ENCODE measurements around the gene RPL36.
"Not testable (repeated sequence)": the region's sequence is repeated elsewhere in the genome, so short reads cannot be mapped to it uniquely, and the experiment has no call there.

Gene RPL36

DNA sequence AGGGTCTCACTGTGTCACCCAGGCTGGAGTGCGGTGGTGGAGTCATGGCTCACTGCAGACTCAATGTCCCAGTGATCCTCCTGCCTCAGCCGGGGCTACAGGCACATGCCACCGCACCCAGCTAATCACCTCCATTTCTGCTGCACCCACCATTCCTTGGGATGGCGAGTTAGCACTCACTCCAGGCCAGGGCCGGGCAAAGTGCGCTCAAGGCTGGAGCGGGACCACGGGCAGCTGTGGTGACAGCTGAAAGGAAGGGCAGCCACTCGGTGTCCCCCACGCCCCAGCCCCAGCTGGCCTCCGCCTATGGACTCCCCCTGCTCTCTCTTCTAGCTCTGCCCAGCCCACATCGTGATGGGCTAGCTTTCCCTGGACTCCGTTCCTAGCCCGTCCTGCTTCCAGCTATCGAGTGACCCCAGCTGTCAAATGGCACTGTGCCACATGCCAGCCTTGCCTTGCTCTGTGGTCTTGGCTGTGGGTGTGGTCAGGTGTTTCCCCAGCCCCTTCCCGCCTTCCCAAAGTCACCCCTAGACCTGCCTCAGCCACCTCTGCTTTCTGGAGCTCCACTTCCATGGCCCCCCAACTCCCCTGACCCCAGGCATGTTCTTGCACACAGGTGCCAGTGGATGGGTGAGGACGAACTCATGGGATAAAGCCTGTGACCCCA is 13.9 kb upstream of the RPL36 start:
- DNase-seq = no peak

DNA sequence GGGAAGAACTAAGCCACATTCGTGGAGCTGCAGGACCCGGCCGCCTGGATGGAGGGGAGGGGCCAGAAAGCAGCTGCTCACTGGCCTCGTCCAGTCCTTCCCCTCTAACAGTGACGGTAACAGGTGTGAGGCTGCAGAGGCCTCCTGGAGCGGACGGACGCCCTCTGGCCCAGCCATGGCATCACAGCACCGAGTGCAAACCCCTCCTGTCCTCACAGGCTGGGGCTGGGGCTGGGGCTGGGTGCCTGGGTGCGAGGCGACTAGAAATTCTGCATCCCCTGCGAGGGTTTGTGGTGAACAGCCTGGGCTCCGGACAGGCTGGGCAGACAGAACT is 13.4 kb upstream of the RPL36 start:
- DNase-seq = no peak

DNA sequence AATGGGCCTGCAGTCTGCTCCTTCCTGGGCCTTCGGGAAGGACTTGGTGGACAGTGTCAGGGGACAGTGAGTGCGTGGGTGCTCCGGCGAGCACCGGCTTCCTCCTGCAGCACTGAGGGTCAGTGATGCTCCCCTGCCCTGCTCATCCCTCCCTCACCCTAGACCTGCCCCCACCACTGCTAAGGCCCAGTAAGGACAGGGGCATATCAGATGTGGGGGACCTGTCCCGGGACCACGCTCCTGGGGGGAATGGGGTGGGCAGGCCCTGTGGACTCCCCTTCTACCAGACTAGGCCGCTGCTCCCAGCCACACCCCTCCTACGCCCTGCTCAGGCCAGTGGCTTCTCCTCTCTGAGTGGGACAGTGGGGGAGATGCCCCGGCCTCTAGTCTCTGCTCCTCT is 13.0 kb upstream of the RPL36 start:
- no peak for DNase-seq

DNA sequence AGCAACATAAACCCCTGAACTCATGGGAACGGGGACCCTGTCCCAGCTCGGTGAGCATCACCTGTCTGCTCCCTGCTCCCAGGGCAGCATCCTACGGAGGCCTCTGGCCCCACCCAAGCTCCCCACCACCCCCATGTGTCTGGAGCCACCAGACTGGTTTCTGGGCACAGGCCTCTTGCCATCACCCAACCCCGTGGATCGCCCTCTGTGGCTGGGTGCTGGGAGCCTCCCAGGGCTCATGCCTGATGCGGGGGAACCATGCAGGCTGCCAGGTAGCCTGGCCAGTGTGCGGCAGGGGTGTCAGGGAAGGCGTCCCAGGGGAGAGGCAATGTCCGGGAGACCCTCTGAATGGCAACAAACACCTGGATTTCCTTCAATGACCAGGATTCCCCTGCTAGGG is 12.5 kb upstream of the RPL36 start:
- no peak for DNase-seq

DNA sequence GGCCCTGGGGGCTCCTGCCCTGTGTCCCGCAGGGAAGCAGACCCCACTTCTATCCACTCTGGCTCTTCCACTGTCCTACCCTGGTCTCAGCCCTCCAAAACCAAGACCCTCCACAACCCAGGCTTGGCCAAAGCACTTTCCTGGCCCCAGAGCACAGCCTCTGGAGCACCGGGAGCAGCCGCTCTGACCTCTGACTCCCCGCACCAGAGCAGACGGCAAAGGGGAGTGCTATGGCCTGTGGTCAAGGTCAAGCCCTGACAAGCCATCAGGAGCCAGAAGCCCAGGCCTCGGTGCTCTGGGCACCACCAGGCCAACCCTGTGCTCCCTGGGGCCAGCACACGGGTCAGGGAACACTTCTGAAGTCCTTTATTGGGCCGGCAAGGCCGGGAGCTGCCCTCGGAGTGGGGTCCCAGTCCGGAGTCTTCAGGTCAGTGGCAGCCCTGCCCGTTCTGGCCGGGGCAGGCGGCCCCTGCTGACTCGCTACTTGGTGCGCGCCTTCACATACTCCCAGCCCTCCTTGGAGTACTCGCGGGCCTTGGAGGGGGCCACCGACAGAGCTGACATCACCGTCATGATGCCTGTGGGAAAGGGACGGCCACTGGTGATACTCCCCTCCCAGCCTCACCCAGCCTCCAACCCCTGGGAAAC is 11.9 kb upstream of the RPL36 start:
- DNase-seq = no peak

DNA sequence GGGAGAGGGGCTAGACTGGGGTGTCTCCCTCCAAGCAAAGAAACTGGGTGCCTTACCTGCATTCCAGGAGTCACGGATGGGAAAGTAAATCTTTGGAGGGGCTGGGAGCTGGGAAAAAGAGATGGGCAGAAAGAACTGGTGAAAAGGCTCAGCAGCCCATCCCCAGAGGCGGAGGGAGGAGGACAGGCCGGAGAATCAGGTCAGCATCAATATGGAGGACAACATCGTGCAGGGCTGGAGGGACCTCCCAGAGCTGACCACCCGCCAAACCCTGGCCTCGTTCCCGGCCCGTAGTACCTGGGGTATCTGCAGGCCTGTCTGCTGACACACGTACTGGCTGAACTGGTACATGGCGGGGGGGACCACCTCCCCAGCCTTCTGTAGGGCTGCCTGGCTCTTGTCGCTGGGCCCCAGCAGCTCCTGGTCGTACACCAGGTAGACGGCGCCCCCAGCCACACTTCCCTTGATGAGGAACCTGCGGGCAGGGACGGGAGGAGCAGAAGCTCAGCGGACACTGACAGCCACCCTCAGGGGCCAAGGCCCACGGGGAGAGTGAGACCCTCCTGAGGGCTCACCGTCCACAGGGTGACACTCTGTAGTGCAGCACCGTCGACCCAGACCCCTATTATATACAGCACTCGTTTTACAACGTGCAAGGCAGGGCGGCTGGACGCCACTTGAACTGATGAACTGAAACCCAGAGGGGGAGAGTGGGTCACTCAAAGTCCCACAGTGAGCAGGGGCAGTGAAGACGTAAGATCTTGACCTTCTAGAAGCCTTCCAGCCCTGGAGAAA is 10.6 kb upstream of the RPL36 start:
- DNase-seq = no peak

DNA sequence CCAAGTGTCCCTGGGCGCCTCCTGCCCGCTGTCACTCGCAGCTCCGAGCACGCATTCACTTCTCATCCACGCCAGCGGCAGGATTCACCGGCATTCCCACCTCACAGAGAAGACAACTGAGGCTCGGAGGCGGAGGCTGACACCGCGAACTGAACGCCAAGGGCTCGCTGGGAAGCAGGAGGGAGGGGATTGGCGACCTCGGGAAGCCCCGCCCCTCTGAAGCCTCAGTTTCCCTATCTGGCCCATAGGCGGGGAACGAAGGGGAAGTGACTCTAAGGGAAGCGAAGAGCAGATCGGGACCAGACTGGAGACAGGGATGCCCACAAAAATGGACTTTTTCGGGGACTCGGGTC is 10.0 kb upstream of the RPL36 start:
- no peak for DNase-seq

DNA sequence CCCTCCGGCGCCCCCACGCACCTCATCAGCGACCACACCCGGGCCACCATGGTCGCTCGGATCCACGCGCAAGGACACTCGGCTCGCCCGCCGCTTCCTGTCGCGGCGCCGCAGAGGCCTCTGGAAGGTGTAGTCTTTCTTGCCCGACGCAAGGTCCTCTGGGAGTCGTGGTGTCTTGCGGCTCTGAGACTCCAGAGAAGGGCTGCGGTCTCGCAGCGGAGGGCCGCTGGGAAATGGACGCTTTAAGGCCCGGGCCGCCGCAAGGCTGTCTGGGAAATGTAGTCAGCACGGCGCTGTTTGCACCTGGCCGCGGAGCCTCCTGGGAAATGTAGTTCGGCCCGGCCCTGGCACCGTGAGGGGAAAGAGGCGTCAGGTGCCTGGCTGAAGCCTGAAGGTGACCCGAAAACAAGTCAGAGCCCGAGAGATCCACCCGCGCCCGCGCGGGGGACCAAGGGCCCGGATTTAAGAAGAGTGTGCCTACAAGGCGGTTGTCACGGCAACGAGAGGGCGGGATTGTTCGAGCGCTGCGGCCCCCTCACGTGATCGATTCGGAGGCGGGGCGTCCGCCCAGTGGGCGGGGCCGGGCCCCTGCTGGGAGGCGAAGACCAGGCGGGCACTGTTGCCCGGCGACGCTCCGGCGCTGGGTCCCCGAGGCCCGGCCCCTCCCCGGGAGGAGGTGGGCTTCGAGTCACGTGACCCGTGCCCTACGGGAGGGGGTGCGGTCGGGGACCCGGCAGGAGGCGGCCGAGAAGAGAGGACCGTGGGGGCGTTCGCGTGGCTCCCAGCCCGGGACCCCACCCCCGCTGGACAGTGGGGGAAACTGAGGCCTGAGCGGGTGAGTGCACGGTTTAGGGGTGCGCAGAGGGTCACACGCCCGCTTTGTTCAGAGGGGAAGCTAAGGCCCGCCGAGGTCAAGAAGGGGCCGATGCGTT is 9.4 kb upstream of the RPL36 start, which contains the start of the genes HSD11B1L and MICOS13:
TSS of gene HSD11B1L (plus strand) at position 591 of the 932 bp plus-strand sequence. CDS start 3,806 bp downstream, outside the sequence.
TSS of gene MICOS13 (minus strand) at position 80 of the 932 bp plus-strand sequence. CDS start at position 50, 30 bp downstream.
- DNase-seq = peak; percentile 100

DNA sequence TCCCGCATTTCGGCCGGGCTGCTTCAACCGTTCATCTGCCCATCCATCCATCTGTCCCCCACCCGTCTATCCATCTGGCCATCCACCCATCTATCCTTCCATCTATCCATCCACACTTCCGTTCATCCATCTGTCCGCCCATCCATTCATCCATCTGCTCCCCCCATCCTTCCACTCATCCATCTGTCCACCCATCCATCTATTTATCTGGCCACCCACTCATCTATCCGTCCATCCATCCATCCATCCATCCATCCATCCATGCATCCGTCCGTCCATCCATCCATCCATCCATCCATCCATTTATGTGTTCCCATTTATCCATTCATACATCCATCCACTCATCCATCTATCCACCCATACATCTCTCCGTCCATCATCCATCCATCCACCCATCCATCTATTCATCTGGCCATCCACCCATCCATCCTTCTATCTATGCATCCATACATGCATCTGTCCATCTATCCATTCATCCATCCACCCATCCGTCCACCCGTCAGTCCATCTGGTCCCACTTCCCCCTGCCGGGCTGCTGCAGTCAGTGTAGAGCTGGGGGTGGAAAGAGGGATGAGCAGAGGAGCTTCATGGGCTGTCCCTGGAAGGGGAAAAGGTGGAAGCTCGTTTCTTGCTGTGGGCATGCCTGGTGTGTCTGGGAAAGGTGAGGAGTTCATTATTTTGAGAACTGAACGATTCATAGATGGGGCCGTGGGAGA is 8.5 kb upstream of the RPL36 start:
- no peak for DNase-seq

DNA sequence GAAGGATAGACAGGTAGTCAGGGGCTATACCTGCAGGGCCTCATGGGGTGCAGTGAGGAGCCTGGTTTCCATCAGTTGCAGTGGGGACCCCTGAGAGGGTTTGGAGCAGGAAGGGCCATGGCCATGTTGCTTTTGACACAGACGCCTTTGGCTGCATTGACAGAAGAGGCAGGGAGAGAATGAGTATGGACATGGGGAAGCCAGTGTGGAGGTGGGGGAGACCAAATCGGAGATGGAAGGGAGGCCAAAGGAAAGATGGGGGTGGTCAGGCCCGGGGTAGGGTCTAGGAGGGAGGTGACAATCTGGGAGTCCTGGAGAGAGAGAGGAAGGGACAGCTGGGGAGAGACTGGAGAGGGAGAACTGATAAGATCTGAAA is 8.0 kb upstream of the RPL36 start:
- no peak for DNase-seq

DNA sequence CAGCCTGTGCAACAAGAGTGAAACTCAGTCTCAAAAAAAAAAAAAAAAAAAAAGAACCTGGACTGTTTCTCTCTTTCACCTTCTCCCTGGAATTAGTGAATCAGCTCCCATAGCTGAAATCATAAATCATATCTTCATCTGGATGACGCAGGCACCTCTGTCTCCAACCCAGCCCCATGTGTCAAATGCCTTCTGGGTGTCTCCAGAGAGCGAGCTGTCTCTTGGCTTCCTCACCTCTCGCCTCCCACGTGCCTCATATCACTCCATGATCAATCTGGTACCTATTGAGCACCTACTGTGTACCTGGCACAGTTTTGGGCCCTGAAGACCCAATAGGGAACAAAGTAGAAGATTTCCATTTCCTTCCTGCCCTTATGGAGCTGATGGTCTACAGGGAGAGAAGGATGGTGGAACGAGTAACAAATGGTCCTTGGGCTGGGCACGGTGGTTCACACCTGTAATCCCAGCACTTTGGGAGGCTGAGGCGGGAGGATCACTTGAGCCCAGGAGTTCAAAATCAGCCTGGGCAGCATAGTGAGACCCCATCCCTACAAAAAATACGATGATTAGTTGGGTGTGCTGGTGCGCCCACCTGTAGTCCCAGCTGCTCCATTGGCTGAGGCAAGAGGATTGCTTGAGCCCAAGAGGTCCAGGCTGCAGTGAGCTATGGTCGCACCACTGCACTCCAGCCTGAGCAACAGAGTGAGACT is 6.8 kb upstream of the RPL36 start:
- no peak for DNase-seq

DNA sequence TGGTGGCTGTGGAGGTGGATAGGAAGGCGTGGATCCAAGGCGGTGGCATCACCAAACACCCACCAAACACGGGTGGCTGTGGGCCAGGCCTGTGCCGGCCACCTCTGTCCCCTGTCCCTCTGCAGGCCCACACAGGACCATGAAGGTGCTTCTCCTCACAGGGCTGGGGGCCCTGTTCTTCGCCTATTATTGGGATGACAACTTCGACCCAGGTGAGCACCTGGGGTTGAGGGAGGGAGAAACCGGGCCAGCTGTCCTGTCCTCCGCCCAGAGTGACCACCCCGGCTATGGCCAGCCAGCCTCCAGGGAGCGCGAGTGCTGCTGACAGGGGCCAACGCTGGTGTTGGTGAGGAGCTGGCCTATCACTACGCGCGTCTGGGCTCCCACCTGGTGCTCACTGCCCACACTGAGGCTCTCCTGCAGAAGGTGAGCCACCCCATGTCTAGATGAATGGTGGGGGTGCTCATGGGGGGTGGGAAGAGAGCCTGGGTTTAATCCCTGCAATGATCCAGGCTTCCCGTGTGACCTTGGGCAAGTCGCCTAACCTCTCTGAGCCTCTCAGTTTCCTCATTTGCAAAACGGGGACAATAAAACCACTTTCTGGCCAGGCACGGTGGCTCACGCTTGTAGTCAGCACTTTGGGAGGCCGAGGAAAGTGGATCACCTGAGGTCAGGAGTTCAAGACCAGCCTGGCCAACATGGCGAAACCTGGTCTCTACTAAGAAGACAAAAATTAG is 5.2 kb upstream of the RPL36 start:
- DNase-seq = no peak

DNA sequence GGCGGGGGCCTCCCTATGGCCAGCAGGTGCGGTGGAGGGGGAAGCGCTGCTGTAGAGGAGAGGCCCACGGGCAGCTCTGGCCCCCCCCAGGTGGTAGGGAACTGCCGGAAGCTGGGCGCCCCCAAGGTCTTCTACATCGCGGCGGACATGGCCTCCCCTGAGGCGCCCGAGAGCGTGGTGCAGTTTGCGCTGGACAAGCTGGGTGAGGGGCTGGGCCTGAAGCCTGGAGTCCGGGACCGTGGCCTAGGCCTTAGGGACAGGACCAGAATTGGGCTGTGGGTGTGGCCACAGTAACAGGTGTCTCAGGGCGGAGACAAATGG is 3.8 kb upstream of the RPL36 start:
- DNase-seq = no peak

DNA sequence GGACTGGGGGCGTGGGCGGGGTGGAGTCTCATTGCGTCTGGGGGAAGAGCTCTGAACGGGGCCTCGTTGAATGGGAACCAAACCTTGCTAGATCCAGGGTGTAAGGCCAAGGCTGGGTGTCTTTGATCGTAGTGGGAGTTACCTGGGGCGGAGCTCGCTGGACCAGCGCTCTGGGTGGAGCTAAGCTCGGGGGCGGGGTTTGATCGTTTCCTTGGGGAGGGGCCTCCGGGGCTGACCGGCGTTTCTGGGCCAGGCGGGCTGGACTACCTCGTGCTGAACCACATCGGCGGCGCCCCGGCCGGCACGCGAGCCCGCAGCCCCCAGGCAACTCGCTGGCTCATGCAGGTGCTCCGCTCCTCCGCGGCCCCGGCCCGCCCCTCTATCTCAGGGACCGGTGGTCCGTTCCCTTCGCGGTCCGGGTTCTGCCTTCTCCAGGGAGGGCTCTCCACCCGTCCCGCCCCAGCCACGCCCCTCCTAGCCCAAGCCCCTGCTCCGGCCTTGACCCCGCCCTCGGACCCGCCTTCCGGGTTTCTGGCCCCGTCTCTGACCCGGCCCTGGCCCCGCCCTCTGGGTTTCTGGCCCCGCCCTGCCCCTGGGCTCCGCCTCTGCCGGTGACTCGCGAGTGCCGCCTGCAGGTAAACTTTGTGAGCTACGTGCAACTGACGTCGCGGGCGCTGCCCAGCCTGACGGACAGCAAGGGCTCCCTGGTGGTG is 3.3 kb upstream of the RPL36 start:
- DNase-seq = peak; percentile 95

DNA sequence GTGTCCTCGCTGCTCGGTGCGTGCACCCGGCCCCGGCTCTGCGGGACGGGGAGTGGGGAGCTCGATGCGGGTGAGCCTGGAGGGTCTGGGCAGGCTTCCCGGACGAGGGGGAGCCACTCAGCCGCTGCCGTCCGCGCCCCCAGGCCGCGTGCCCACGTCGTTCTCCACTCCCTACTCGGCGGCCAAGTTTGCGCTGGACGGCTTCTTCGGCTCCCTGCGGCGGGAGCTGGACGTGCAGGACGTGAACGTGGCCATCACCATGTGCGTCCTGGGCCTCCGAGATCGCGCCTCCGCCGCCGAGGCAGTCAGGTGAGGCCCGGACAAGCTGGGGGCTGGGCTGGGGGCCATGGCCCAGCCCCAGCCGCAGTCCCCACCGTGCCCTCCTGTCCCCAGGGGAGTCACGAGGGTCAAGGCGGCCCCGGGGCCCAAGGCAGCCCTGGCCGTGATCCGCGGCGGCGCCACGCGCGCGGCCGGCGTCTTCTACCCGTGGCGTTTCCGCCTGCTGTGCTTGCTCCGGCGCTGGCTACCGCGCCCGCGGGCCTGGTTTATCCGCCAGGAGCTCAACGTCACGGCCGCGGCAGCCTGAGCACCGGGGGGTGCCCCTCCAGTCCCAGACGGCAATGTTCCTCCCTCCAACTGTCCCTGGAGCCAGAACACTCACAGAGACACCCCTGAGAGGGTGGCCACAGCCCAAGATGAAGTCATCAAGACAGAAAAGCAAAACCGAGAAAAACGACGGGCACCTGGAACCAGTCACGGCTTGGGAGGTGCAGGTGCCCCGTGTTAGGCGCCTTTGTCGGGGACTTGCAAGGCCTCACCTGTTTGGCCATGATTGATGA is 2.5 kb upstream of the RPL36 start:
- DNase-seq = no peak

DNA sequence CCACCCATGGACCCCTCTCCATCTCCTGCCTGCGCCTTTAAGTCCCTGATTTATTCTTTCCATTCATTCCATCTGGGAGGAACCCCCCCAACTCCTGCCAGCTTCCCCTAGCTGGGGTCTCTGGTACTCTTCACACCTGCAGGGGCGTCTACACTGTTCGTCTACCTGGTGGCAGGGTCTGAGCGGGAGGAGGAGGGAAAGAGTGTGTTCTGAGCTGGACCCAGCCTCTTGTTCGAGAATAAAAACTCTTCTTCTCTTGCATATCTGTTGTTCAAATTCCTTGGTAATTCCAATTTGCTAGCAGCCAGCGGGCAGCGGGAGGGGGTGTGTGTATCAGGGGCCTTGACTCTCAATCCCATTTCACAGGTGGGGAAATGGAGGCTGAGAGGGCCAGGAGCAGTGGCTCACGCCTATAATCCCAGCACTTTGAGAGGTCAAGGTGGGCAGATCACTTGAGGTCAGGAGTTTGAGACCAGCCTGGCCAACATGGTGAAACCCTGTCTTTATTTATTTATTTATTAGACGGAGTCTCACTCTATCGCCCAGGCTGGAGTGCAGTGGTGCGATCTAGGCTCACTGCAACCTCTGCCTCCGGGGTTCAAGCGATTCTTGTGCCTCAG is 1.7 kb upstream of the RPL36 start:
- DNase-seq = not testable (repeated sequence)

DNA sequence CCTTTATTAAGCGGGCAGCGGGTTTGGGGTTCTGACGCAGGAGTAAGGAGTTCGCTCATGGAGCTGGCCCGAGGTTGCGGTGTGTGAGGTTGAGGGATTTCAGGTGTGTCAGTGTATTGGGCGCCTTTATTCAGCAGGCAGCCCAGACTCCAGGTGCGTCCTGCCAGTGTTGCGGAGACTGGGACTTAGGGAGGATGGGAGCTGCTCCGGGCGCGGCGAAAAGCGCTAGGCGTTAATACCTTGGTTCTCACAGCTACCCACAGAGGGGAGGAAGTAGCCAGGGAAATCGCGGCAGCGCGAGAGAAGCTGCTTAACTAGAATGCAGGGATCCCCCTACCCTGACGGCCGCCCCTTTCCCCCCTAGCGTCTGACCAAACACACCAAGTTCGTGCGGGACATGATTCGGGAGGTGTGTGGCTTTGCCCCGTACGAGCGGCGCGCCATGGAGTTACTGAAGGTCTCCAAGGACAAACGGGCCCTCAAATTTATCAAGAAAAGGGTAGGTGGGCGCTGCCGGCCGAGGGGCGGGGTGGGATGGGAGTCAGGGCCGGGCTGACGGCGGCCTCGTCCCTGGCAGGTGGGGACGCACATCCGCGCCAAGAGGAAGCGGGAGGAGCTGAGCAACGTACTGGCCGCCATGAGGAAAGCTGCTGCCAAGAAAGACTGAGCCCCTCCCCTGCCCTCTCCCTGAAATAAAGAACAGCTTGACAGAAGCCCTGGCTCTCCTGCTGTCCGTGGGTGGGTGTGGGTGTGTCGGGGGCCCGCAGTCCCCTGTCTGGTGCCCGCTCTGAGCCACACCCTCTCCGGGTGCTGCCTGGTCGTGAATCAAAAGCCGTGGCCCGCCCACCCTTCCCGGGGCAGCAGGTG is 1.1 kb downstream of the RPL36 start:
- peak; percentile 45 for DNase-seq
